ENCODE data around the gene TIPRL. TPM values are rescaled to one million over a fixed set of nuclear protein-coding genes. Genes with fewer than 3 reads are reported as not detected.

The TIPRL gene
- total RNA-seq, 1 donor from 2014 or later: 24.5 TPM

DNA sequence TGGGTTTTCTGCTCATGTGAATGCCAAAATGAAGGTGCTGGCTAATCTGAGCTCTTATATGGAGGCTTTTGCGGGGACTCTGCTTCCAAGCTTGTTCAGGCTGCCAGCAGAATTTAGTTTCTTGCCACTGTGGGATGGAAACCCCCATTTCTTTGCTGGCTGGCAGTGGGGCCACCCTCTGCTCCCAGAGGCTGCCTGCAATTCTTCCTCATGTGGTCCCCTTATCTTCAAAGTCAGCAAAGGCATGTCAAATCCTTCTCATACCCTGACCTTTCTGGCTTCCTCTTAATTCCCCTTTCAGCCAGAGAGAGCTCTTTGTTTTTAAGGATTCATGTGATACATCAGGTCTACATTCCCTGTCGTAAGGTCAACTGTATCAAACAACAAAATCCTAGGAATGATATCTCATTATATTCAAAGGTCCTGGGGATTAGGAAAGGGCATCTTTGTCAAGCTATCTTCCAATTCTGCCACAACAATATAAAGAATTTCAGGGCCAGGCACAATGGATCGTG is 36.8 kb upstream of the TIPRL start:
- H3K4me1 Mint-ChIP-seq (ENCODE audit: unreplicated experiment): peaks cover 11% of the 10 kb centered on the region

DNA sequence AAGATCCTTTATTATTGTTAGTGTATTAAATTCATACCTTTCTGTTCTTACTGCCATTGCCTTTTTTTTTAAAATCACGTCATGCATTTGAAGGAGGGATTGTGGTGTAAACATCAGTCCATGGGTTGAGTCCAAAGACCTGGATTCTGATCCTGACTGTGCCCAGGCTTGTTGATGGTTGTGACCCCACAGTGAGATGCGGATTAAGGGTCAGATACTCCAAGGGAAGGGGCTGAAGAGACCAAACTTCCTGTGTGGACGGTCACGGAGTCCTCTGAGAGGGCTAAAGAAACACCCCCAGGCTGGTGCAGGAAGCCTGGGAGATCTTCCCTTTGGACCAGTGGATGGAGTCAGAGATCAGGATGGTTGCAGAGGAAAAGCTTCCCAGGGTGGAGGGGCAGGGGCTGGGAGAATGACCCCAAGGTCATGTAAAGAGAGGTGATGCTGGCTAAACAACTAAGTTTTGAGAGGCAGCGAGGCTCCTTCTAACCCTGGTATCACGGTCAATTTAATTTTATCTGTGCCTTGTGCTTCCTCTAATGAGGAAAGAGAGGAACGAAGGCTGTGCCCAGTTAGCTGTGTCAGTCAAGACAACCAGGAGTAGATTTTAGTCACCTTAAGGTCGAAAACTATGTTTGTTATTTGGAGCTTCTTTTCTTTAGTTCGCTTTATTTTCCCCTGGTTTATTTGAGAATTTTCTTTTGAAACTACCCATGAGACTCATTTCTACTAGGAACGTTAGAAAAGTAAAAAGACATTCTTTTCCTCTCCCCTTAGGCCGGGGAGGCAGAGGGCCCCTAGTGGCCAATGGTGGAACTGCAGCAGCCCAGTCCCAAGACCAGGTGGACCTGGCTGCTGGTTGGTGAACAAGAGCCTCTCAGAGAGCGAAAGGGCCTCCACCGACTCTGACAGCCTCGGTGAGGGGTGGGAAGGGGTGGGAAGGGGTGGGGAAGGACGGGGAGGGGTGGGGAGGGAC is 33.3 kb upstream of the TIPRL start:
- TF ChIP-seq, protein P1, sequence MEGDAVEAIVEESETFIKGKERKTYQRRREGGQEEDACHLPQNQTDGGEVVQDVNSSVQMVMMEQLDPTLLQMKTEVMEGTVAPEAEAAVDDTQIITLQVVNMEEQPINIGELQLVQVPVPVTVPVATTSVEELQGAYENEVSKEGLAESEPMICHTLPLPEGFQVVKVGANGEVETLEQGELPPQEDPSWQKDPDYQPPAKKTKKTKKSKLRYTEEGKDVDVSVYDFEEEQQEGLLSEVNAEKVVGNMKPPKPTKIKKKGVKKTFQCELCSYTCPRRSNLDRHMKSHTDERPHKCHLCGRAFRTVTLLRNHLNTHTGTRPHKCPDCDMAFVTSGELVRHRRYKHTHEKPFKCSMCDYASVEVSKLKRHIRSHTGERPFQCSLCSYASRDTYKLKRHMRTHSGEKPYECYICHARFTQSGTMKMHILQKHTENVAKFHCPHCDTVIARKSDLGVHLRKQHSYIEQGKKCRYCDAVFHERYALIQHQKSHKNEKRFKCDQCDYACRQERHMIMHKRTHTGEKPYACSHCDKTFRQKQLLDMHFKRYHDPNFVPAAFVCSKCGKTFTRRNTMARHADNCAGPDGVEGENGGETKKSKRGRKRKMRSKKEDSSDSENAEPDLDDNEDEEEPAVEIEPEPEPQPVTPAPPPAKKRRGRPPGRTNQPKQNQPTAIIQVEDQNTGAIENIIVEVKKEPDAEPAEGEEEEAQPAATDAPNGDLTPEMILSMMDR (conservative IDR thresholded peaks at IDR 0.05): peak; percentile 92
- no peaks in the 10 kb centered on the region for H3K27me3 Mint-ChIP-seq
- no peaks in the 10 kb centered on the region for H3K4me1 Mint-ChIP-seq (ENCODE audit: unreplicated experiment)
- DNase-seq (ENCODE audit: extremely low spot score, unreplicated experiment): peak; percentile 92
- peak overlapping the region; percentile 31 for H3K27ac Mint-ChIP-seq
- H3K36me3 Mint-ChIP-seq: no peaks in the 10 kb centered on the region
- H3K4me3 Mint-ChIP-seq: no peak overlapping the region
- H3K9me3 Mint-ChIP-seq: no peaks in the 10 kb centered on the region

More for the DNA sequence above, 36.8 kb upstream of the TIPRL start:
- TF ChIP-seq, protein P1 (conservative IDR thresholded peaks at IDR 0.05): no peak
- Mint-ChIP-seq H3K27me3 (no peaks in the 10 kb centered on the region), H3K4me3 (no peak overlapping the region), H3K9me3 (no peaks in the 10 kb centered on the region), H3K27ac (no peak overlapping the region), H3K36me3 (no peaks in the 10 kb centered on the region)
- no peak for DNase-seq (ENCODE audit: extremely low spot score, unreplicated experiment)

DNA sequence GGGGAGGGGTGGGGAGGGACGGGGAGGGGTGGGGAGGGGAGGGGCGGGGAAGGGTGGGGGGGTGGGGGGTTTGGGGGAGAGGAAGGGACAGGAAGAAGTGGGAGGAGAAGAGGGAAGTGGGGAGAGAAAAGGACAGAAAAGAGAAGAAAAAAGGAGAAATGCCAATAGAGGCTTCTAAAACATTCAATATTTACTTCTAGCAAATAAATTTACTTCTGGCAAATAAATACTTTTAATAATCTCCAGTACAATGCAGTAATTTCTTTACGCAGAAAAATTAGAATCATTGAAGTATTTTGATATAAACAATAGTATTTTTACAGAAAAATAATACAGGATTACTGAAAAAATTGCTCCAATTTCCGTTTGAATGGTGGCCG is 32.6 kb upstream of the TIPRL start:
- DNase-seq (ENCODE audit: extremely low spot score, unreplicated experiment): no peak
- H3K9me3 Mint-ChIP-seq: no peaks in the 10 kb centered on the region
- no peak overlapping the region for H3K27ac Mint-ChIP-seq
- H3K27me3 Mint-ChIP-seq: no peaks in the 10 kb centered on the region
- no peaks in the 10 kb centered on the region for H3K36me3 Mint-ChIP-seq
- H3K4me1 Mint-ChIP-seq (ENCODE audit: unreplicated experiment): no peaks in the 10 kb centered on the region
- TF ChIP-seq, protein P1 (conservative IDR thresholded peaks at IDR 0.05): no peak
- no peak overlapping the region for H3K4me3 Mint-ChIP-seq

DNA sequence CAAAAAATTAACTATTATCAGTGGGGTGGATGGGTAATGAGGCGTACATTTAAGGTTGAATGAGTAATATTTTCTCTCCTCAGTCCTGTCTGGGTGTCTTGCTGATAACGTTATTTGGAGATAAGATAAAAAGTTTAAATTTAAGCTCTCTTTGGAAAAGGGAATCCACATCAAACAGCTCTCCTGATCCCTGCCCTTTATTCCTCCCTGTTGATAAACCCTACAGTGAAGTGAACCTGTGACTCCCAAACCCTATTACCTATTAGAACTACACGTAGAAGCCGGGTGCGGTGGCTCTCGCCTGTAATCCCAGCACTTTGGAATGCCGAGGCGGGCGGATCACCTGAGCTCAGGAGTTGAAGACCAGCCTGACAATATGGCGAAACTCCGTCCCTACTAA is 32.1 kb upstream of the TIPRL start:
- H3K4me1 Mint-ChIP-seq (ENCODE audit: unreplicated experiment): no peaks in the 10 kb centered on the region
- H3K27ac Mint-ChIP-seq: no peak overlapping the region
- H3K36me3 Mint-ChIP-seq: no peaks in the 10 kb centered on the region
- TF ChIP-seq, protein P1 (conservative IDR thresholded peaks at IDR 0.05): no peak
- DNase-seq (ENCODE audit: extremely low spot score, unreplicated experiment): no peak
- H3K9me3 Mint-ChIP-seq: no peaks in the 10 kb centered on the region
- no peak overlapping the region for H3K4me3 Mint-ChIP-seq
- no peaks in the 10 kb centered on the region for H3K27me3 Mint-ChIP-seq

DNA sequence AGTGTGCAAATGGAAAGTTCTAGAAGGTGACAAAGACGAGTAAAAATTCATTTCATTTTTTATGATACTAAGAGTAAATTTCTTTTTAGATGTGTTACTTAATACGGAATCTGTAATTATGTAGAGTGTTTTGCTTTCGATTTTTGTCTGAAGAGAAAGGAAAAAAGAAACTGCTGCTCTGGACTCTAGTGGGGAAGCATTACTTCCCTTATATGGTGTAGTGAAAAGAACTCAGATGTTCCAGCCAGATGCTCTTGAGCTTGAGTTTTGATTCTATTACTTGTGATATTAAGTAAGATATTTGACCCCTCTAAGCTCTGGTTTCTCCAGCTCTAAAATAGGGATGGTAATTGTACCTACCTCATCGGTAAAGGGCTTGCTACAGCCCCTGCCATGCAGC is 29.8 kb upstream of the TIPRL start:
- TF ChIP-seq, protein P1 (conservative IDR thresholded peaks at IDR 0.05): no peak
- no peaks in the 10 kb centered on the region for H3K36me3 Mint-ChIP-seq
- no peaks in the 10 kb centered on the region for H3K9me3 Mint-ChIP-seq
- DNase-seq (ENCODE audit: extremely low spot score, unreplicated experiment): no peak
- H3K27me3 Mint-ChIP-seq: no peaks in the 10 kb centered on the region
- no peak overlapping the region for H3K27ac Mint-ChIP-seq
- no peaks in the 10 kb centered on the region for H3K4me1 Mint-ChIP-seq (ENCODE audit: unreplicated experiment)
- H3K4me3 Mint-ChIP-seq: no peak overlapping the region

Measured in type B pancreatic cell (in vitro differentiated cells).